H9 (cell line): Measurements from ENCODE around the gene CLCN2. TPM values are rescaled to one million over a fixed set of nuclear protein-coding genes. Genes with fewer than 3 reads are reported as not detected.

ENCODE experiments used
- DNase-seq: peaks from one replicate; pipeline ENCODE4 v3.0.0-alpha.2; 2017
- H2AFZ ChIP-seq: one replicate; pipeline ENCODE4 v1.6.1; 2013; ENCODE audit warnings: mild to moderate bottlenecking, low read length, control low read depth, moderate library complexity
- H2AK5ac ChIP-seq: 2 replicates; pipeline ENCODE4 v1.6.1; 2013; ENCODE audit warnings: low read length, control low read depth, mixed read lengths; ENCODE audit not compliant: insufficient read length
- H2BK120ac ChIP-seq: one replicate; pipeline ENCODE4 v1.6.1; 2013; ENCODE audit warnings: low read depth, mild to moderate bottlenecking, low read length, control low read depth, inconsistent platforms; ENCODE audit not compliant: poor library complexity, severe bottlenecking
- H2BK12ac ChIP-seq: 2 replicates; pipeline ENCODE4 v1.6.1; 2013; ENCODE audit warnings: low read length, control low read depth, mixed read lengths, low read depth; ENCODE audit not compliant: insufficient read length
- H2BK15ac ChIP-seq: 2 replicates; pipeline ENCODE4 v1.6.1; 2013; ENCODE audit warnings: low read depth, low read length, control low read depth
- H2BK20ac ChIP-seq: one replicate; pipeline ENCODE4 v1.6.1; 2013; ENCODE audit warnings: low read depth, mild to moderate bottlenecking, low read length, control low read depth, inconsistent platforms; ENCODE audit not compliant: poor library complexity, severe bottlenecking
- H2BK5ac ChIP-seq: 2 replicates; pipeline ENCODE4 v1.6.1; 2013; ENCODE audit warnings: low read length, control low read depth, mixed read lengths; ENCODE audit not compliant: insufficient read length
- H3K14ac ChIP-seq: 2 replicates; pipeline ENCODE4 v1.6.1; 2013; ENCODE audit warnings: low read length, control low read depth; ENCODE audit not compliant: insufficient read depth
- H3K18ac ChIP-seq: 2 replicates; pipeline ENCODE4 v1.6.1; 2013; ENCODE audit warnings: low read depth, mild to moderate bottlenecking, mixed read lengths, low read length, control low read depth; ENCODE audit not compliant: insufficient read length
- H3K23ac ChIP-seq: 2 replicates; pipeline ENCODE4 v1.6.1; 2013; ENCODE audit warnings: low read length, control low read depth, mixed read lengths, low read depth; ENCODE audit not compliant: insufficient read length
- H3K23me2 ChIP-seq: 2 replicates; pipeline ENCODE4 v1.6.1; 2013; ENCODE audit warnings: low read depth, mild to moderate bottlenecking, mixed read lengths, low read length, control low read depth; ENCODE audit not compliant: insufficient read length, poor library complexity, severe bottlenecking
- H3K27ac ChIP-seq: 2 replicates; pipeline ENCODE4 v1.5.1; 2013; ENCODE audit warnings: low read length, control low read depth, mixed read lengths, low read depth; ENCODE audit not compliant: insufficient read length
- H3K27me3 ChIP-seq: 2 replicates; pipeline ENCODE4 v1.6.1; 2013; ENCODE audit warnings: low read length, control low read depth, inconsistent platforms; ENCODE audit not compliant: insufficient read depth
- H3K4ac ChIP-seq: 2 replicates; pipeline ENCODE4 v1.6.1; 2013; ENCODE audit warnings: low read depth, mild to moderate bottlenecking, control low read depth, inconsistent platforms, low read length, moderate library complexity
- H3K4me1 ChIP-seq: 2 replicates; pipeline ENCODE4 v1.6.1; 2013; ENCODE audit warnings: low read length, control low read depth, inconsistent platforms; ENCODE audit not compliant: insufficient read depth
- H3K4me2 ChIP-seq: 2 replicates; pipeline ENCODE4 v1.6.1; 2013; ENCODE audit warnings: low read length, control low read depth, mixed read lengths; ENCODE audit not compliant: insufficient read length, insufficient read depth
- H3K56ac ChIP-seq: 2 replicates; pipeline ENCODE4 v1.6.1; 2013; ENCODE audit warnings: low read depth, mild to moderate bottlenecking, mixed read lengths, low read length, control low read depth; ENCODE audit not compliant: insufficient read length
- H3K79me1 ChIP-seq: 2 replicates; pipeline ENCODE4 v1.6.1; 2013; ENCODE audit warnings: low read depth, mild to moderate bottlenecking, moderate library complexity, low read length, control low read depth, inconsistent platforms; ENCODE audit not compliant: insufficient read depth, poor library complexity, severe bottlenecking
- H3K79me2 ChIP-seq: 2 replicates; pipeline ENCODE4 v1.6.1; 2013; ENCODE audit warnings: low read length, control low read depth, inconsistent platforms; ENCODE audit not compliant: insufficient read depth
- H3K9ac ChIP-seq: 2 replicates; pipeline ENCODE4 v1.6.1; 2013; ENCODE audit warnings: low read length, control low read depth, mixed read lengths; ENCODE audit not compliant: insufficient read length; ENCODE audit errors: extremely low read depth
- H3K9me3 ChIP-seq: one replicate; pipeline ENCODE4 v1.6.1; 2013; ENCODE audit warnings: low read depth, low read length, inconsistent platforms; ENCODE audit not compliant: control insufficient read depth
- H3T11ph ChIP-seq: one replicate; pipeline ENCODE4 v1.6.1; 2013; ENCODE audit warnings: mild to moderate bottlenecking, low read length, control low read depth, inconsistent platforms
- H4K20me1 ChIP-seq: one replicate; pipeline ENCODE4 v1.6.1; 2013; ENCODE audit not compliant: control insufficient read depth, insufficient read length, insufficient read depth
- H4K5ac ChIP-seq: 2 replicates; pipeline ENCODE4 v1.6.1; 2013; ENCODE audit warnings: low read depth, mild to moderate bottlenecking, mixed read lengths, low read length, control low read depth; ENCODE audit not compliant: insufficient read length
- H4K8ac ChIP-seq: replicated peaks from 2 replicates; pipeline ENCODE4 v1.6.1; 2013; ENCODE audit warnings: low read length, control low read depth, mixed read lengths, low read depth; ENCODE audit not compliant: insufficient read length
- H4K91ac ChIP-seq: 2 replicates; pipeline ENCODE4 v1.6.1; 2013; ENCODE audit warnings: low read depth, mild to moderate bottlenecking, moderate library complexity, mixed read lengths, low read length, control low read depth; ENCODE audit not compliant: insufficient read length
- H3K27ac Mint-ChIP-seq, 3 experiments: 2 replicates in 2 of 3; 3 replicates in 1 of 3; pipeline ENCODE4 v1.8.0; 2020 to 2021; ENCODE audit warnings: mixed read lengths in 3 of 3, mild to moderate bottlenecking in 1 of 3, moderate library complexity in 1 of 3
- H3K27me3 Mint-ChIP-seq: 2 replicates; pipeline ENCODE4 v1.8.0; 2021; ENCODE audit warnings: low read depth, mild to moderate bottlenecking, moderate library complexity, mixed read lengths
- H3K36me3 Mint-ChIP-seq, 3 experiments: 2 replicates in 2 of 3; 3 replicates in 1 of 3; pipeline ENCODE4 v1.8.0; 2020 to 2021; ENCODE audit warnings: low read depth in 3 of 3, mixed read lengths in 3 of 3; ENCODE audit not compliant: insufficient read depth in 1 of 3
- H3K4me1 Mint-ChIP-seq, 2 experiments: 2 replicates each; pipeline ENCODE4 v1.8.0; 2020; ENCODE audit warnings: mixed read lengths in 2 of 2
- H3K4me3 Mint-ChIP-seq, 2 experiments: 2 replicates in 1 of 2; 3 replicates in 1 of 2; pipeline ENCODE4 v1.8.0; 2020 to 2021; ENCODE audit warnings: mild to moderate bottlenecking in 2 of 2, mixed read lengths in 2 of 2, moderate library complexity in 1 of 2
- H3K9me3 Mint-ChIP-seq, 2 experiments: 2 replicates in 1 of 2; 3 replicates in 1 of 2; pipeline ENCODE4 v1.8.0; 2020; ENCODE audit warnings: mild to moderate bottlenecking in 2 of 2, mixed read lengths in 2 of 2, moderate library complexity in 1 of 2
- CTCF ChIP-seq: fragments of 200-600 bp; sonication (generic); conservative IDR thresholded peaks from 3 replicates; pipeline ENCODE4 v1.8.0; 2021; ENCODE audit warnings: antibody characterized with exemption, mild to moderate bottlenecking
- WGBS: extraction: QIAGEN DNeasy Blood & Tissue Kit; methylation state at CpG from one replicate; pipeline ENCODE4 v1.1.7; 2013; ENCODE audit warnings: missing lambda C conversion rate, low lambda C conversion rate, mixed read lengths; ENCODE audit not compliant: insufficient read length; ENCODE audit errors: extremely low coverage; 5-methylcytosine and 5-hydroxymethylcytosine counted together
- total RNA-seq: library from RNA; stranded (reverse); gene quantifications from 2 replicates; pipeline ENCODE4 v1.2.1, GENCODE V29; 2021

Gene CLCN2
- total RNA-seq, 1 experiment from 2014 or later = 17.2 TPM

- Histone ChIP-seq H3K9me3 (no peaks in the 10 kb centered on the region), H4K8ac (no peak overlapping the region), H2BK20ac (no peak overlapping the region), H3K23me2 (peaks cover 9% of the 10 kb centered on the region), H3K56ac (no peak overlapping the region), H2BK12ac (no peak overlapping the region), H3K4ac (no peak overlapping the region), H3K27me3 (peaks cover 33% of the 10 kb centered on the region), H2BK5ac (no peak overlapping the region), H3K79me1 (no peaks in the 10 kb centered on the region), H4K91ac (no peak overlapping the region), H3K79me2 (no peaks in the 10 kb centered on the region), H2BK120ac (no peak overlapping the region), H3K27ac (no peak overlapping the region), H2AFZ (no peak overlapping the region), H2BK15ac (no peak overlapping the region), H3K4me2 (peak overlapping the region; percentile 80), H2AK5ac (no peak overlapping the region), H3K18ac (no peak overlapping the region), H3K14ac (no peak overlapping the region; the same call in 1 of the 2 replicates), H4K5ac (no peak overlapping the region), H3K23ac (no peak overlapping the region), H3K9ac (no peak overlapping the region), H4K20me1 (peaks cover 2% of the 10 kb centered on the region), H3K4me1 (peaks cover 6% of the 10 kb centered on the region; the same call in 1 of the 2 replicates), H3T11ph (no peak overlapping the region)
- Mint-ChIP-seq H3K9me3 (peaks cover 0 to 3% of the 10 kb centered on the region in 2 experiments; a peak in 3 of 5 replicates), H3K4me1 (peaks cover 29 to 32% of the 10 kb centered on the region in 2 experiments), H3K27ac (no peak overlapping the region), H3K4me3 (peak overlapping the region; percentile 61 to 82), H3K36me3 (no peaks in the 10 kb centered on the region), H3K27me3 (peaks cover 79% of the 10 kb centered on the region)
- no CpG with 5 or more reads among the region's 55 CpGs for WGBS
- DNase-seq = no peak
- TF ChIP-seq CTCF = no peak
These were observed 20.1 kb upstream of the CLCN2 start for GRCh38 chr3:184381261-184382224.
